Measurements from ENCODE around the gene NTNG2.
"Not testable (repeated sequence)": the region's sequence is repeated elsewhere in the genome, so short reads cannot be mapped to it uniquely, and the experiment has no call there.

The NTNG2 gene

GRCh38 chr9:132126680-132127236 lies 35.1 kb upstream of the NTNG2 start:
- H3K27ac ChIP-seq: no peak overlapping the region
- no peaks in the 10 kb centered on the region for H3K9me3 ChIP-seq (ENCODE audit: low read depth, low read length)
- no peak for DNase-seq (ENCODE audit: low read depth, low spot score)
- H3K36me3 ChIP-seq (ENCODE audit: insufficient read depth, low read length): no peaks in the 10 kb centered on the region
- H3K9ac ChIP-seq (ENCODE audit: insufficient read length): no peak overlapping the region
- TF ChIP-seq EZH2 (IDR thresholded peaks at IDR 0.05) (no peak), POLR2AphosphoS5 (IDR thresholded peaks at IDR 0.05; ENCODE audit: borderline replicate concordance, low read depth, low read length) (no peak), FOXP2 (optimal IDR thresholded peaks at IDR 0.05; ENCODE audit: control extremely low read depth, extremely low read length, insufficient read depth) (no peak)
- no peak overlapping the region for H3K4me3 ChIP-seq

GRCh38 chr9:132127888-132128534 lies 33.8 kb upstream of the NTNG2 start:
- no peak for DNase-seq (ENCODE audit: low read depth, low spot score)
- TF ChIP-seq EZH2 (IDR thresholded peaks at IDR 0.05): no peak
- TF ChIP-seq FOXP2 (optimal IDR thresholded peaks at IDR 0.05; ENCODE audit: control extremely low read depth, extremely low read length, insufficient read depth): no peak
- TF ChIP-seq POLR2AphosphoS5 (IDR thresholded peaks at IDR 0.05; ENCODE audit: borderline replicate concordance, low read depth, low read length): no peak
- H3K4me3 ChIP-seq: no peak overlapping the region
- no peak overlapping the region for H3K27ac ChIP-seq
- no peaks in the 10 kb centered on the region for H3K9me3 ChIP-seq (ENCODE audit: low read depth, low read length)
- no peak overlapping the region for H3K9ac ChIP-seq (ENCODE audit: insufficient read length)
- H3K36me3 ChIP-seq (ENCODE audit: insufficient read depth, low read length): no peaks in the 10 kb centered on the region

GRCh38 chr9:132129535-132129934 lies 32.3 kb upstream of the NTNG2 start:
- DNase-seq (ENCODE audit: low read depth, low spot score): no peak
- H3K9ac ChIP-seq (ENCODE audit: insufficient read length): no peak overlapping the region
- H3K36me3 ChIP-seq (ENCODE audit: insufficient read depth, low read length): no peaks in the 10 kb centered on the region
- H3K27ac ChIP-seq: no peak overlapping the region
- TF ChIP-seq EZH2 (IDR thresholded peaks at IDR 0.05) (no peak), POLR2AphosphoS5 (IDR thresholded peaks at IDR 0.05; ENCODE audit: borderline replicate concordance, low read depth, low read length) (no peak), FOXP2 (optimal IDR thresholded peaks at IDR 0.05; ENCODE audit: control extremely low read depth, extremely low read length, insufficient read depth) (no peak)
- no peaks in the 10 kb centered on the region for H3K9me3 ChIP-seq (ENCODE audit: low read depth, low read length)
- no peak overlapping the region for H3K4me3 ChIP-seq

GRCh38 chr9:132134085-132134484 lies 27.8 kb upstream of the NTNG2 start:
- DNase-seq (ENCODE audit: low read depth, low spot score); H3K36me3 ChIP-seq (ENCODE audit: insufficient read depth, low read length); H3K9me3 ChIP-seq (ENCODE audit: low read depth, low read length); H3K27ac ChIP-seq; H3K9ac ChIP-seq (ENCODE audit: insufficient read length); H3K4me3 ChIP-seq: not testable (repeated sequence)

GRCh38 chr9:132135456-132135855 lies 26.4 kb upstream of the NTNG2 start:
- H3K9me3 ChIP-seq (ENCODE audit: low read depth, low read length): no peaks in the 10 kb centered on the region
- TF ChIP-seq POLR2AphosphoS5 (IDR thresholded peaks at IDR 0.05; ENCODE audit: borderline replicate concordance, low read depth, low read length): no peak
- TF ChIP-seq FOXP2 (optimal IDR thresholded peaks at IDR 0.05; ENCODE audit: control extremely low read depth, extremely low read length, insufficient read depth): no peak
- TF ChIP-seq EZH2 (IDR thresholded peaks at IDR 0.05): no peak

GRCh38 chr9:132136151-132136780 lies 25.6 kb upstream of the NTNG2 start:
- no peak for TF ChIP-seq FOXP2 (optimal IDR thresholded peaks at IDR 0.05; ENCODE audit: control extremely low read depth, extremely low read length, insufficient read depth)
- no peak for TF ChIP-seq EZH2 (IDR thresholded peaks at IDR 0.05)
- TF ChIP-seq POLR2AphosphoS5 (IDR thresholded peaks at IDR 0.05; ENCODE audit: borderline replicate concordance, low read depth, low read length): no peak
- Histone ChIP-seq H3K4me3 (no peak overlapping the region), H3K27ac (no peak overlapping the region), H3K9ac (ENCODE audit: insufficient read length) (no peak overlapping the region), H3K36me3 (ENCODE audit: insufficient read depth, low read length) (no peaks in the 10 kb centered on the region), H3K9me3 (ENCODE audit: low read depth, low read length) (no peaks in the 10 kb centered on the region)
- no peak for DNase-seq (ENCODE audit: low read depth, low spot score)

More at GRCh38 chr9:132135456-132135855, 26.4 kb upstream of the NTNG2 start:
- no peaks in the 10 kb centered on the region for H3K36me3 ChIP-seq (ENCODE audit: insufficient read depth, low read length)
- H3K27ac ChIP-seq: no peak overlapping the region
- no peak for DNase-seq (ENCODE audit: low read depth, low spot score)
- no peak overlapping the region for H3K4me3 ChIP-seq
- no peak overlapping the region for H3K9ac ChIP-seq (ENCODE audit: insufficient read length)

GRCh38 chr9:132141344-132141947 lies 20.4 kb upstream of the NTNG2 start:
- no peak for TF ChIP-seq EZH2 (IDR thresholded peaks at IDR 0.05)
- TF ChIP-seq POLR2AphosphoS5 (IDR thresholded peaks at IDR 0.05; ENCODE audit: borderline replicate concordance, low read depth, low read length): no peak
- no peak for TF ChIP-seq FOXP2 (optimal IDR thresholded peaks at IDR 0.05; ENCODE audit: control extremely low read depth, extremely low read length, insufficient read depth)
- no peaks in the 10 kb centered on the region for H3K36me3 ChIP-seq (ENCODE audit: insufficient read depth, low read length)
- H3K27ac ChIP-seq: no peak overlapping the region
- H3K9me3 ChIP-seq (ENCODE audit: low read depth, low read length): no peaks in the 10 kb centered on the region
- no peak for DNase-seq (ENCODE audit: low read depth, low spot score)
- no peak overlapping the region for H3K9ac ChIP-seq (ENCODE audit: insufficient read length)
- 0 out of 2 replicates have a peak overlapping the region, but pooled peaks have one; percentile 22 for H3K4me3 ChIP-seq

GRCh38 chr9:132141948-132142594 lies 19.8 kb upstream of the NTNG2 start:
- TF ChIP-seq FOXP2 (optimal IDR thresholded peaks at IDR 0.05; ENCODE audit: control extremely low read depth, extremely low read length, insufficient read depth) (no peak), EZH2 (IDR thresholded peaks at IDR 0.05) (no peak), POLR2AphosphoS5 (IDR thresholded peaks at IDR 0.05; ENCODE audit: borderline replicate concordance, low read depth, low read length) (no peak)
- no peak for DNase-seq (ENCODE audit: low read depth, low spot score)
- no peaks in the 10 kb centered on the region for H3K36me3 ChIP-seq (ENCODE audit: insufficient read depth, low read length)
- no peak overlapping the region for H3K27ac ChIP-seq
- H3K9ac ChIP-seq (ENCODE audit: insufficient read length): no peak overlapping the region
- H3K9me3 ChIP-seq (ENCODE audit: low read depth, low read length): no peaks in the 10 kb centered on the region
- 0 out of 2 replicates have a peak overlapping the region, but pooled peaks have one; percentile 22 for H3K4me3 ChIP-seq

Measured in SK-N-MC (cell line).